Natural killer cell treated with Interleukin-12 subunit alpha and Interleukin-12 subunit beta and Interleukin-15 and Interleukin-18, amount 100 ng/mL, for 72 hours (primary cell): ENCODE data around the gene UCK2. TPM values are rescaled to one million over a fixed set of nuclear protein-coding genes. Genes with fewer than 3 reads are reported as not detected.

Experiments
- ATAC-seq, 2 donors: fragments of 150-1000 bp; cut with Tn5 transposase in 1 of 2; sonication (Bioruptor Pico), chemical (Tn5 transposase) in 1 of 2; 2 replicates each; pipeline ENCODE4 v1.10.0; 2021
- DNase-seq: peaks from one replicate; pipeline ENCODE4 v3.0.0; 2022; ENCODE audit warnings: low spot score
- H3K27ac Mint-ChIP-seq, 2 donors: 1 replicate in 1 of 2; 2 replicates in 1 of 2; pipeline ENCODE4 v1.8.0; 2022; ENCODE audit warnings: mixed read lengths in 2 of 2, mild to moderate bottlenecking in 1 of 2, moderate library complexity in 1 of 2
- H3K27me3 Mint-ChIP-seq, 2 donors: 1 replicate in 1 of 2; 2 replicates in 1 of 2; pipeline ENCODE4 v1.8.0; 2022; ENCODE audit warnings: mixed read lengths in 2 of 2
- H3K36me3 Mint-ChIP-seq: one replicate; pipeline ENCODE4 v1.8.0; 2022; ENCODE audit warnings: mixed read lengths
- H3K4me1 Mint-ChIP-seq, 2 donors: 1 replicate in 1 of 2; 2 replicates in 1 of 2; pipeline ENCODE4 v1.8.0; 2022; ENCODE audit warnings: low read depth in 2 of 2, mixed read lengths in 2 of 2, mild to moderate bottlenecking in 1 of 2
- H3K4me3 Mint-ChIP-seq: one replicate; pipeline ENCODE4 v1.8.0; 2022; ENCODE audit warnings: mixed read lengths
- H3K9me3 Mint-ChIP-seq: 2 replicates; pipeline ENCODE4 v1.8.0; 2022; ENCODE audit warnings: mixed read lengths
- total RNA-seq, 2 donors: library from RNA; stranded (reverse); gene quantifications; one replicate each; pipeline ENCODE4 v1.2.3, GENCODE V29; 2022

The UCK2 gene
- total RNA-seq, 2 donors from 2014 or later = 43.4 to 83.3 TPM

DNA sequence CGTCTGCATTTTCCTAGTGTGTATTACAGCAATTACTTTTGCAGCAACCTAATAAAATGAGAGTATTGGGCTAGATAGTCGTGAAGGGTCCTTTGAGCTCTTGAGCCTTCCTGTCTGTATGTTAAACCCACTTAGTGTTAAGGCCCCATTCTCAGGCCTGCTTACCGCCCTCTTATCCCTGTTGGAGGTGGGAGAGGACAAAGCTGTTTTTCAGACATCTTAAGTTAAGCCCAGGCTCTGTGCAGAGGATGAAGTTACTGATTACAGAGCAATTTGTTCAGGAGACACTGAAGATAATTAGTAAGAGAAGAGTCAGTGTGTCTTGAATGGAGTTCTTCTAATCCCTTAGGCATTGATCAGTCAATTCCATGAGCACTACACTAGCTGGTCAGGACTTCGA lies 114.6 kb downstream of the UCK2 start:
- no peak for DNase-seq
- H3K36me3 Mint-ChIP-seq = no peaks in the 10 kb centered on the region
- no peak overlapping the region for H3K4me3 Mint-ChIP-seq
- ATAC-seq = no peak
- H3K27ac Mint-ChIP-seq = no peak overlapping the region
- H3K4me1 Mint-ChIP-seq = no peaks in the 10 kb centered on the region
- peaks cover 13 to 24% of the 10 kb centered on the region in 2 donors for H3K27me3 Mint-ChIP-seq
- H3K9me3 Mint-ChIP-seq = no peaks in the 10 kb centered on the region

DNA sequence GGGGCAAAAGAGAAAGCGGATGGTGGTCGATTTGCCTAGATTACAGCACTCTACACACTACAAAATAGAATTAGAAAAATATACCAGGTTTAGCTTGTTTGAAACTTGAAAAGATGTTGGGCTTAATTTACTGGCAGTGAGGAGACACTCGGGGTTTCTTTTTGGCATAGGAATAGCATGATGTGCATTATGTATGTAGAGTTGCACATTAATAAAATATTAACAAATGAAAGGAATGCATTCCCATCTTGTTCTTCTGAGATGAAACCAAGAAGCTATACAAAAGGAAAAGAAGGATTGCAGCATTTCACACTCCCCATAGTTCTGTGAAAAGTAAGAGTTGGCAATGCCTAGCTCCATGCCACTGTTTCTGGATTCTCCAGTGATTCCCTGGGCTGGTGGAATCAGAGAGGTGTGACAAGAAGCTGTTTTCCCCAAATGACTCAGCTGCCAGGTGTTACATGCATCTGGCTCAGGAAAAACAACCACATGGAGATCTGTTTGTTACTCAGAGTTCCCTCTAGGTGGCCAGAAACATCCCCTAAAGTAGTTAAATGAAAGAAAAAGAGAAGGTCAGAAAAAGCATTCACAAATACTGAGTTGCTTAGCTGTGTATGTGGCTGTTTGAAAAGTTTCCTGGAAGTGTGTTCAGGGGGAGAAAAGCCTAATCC lies 115.6 kb downstream of the UCK2 start:
- ATAC-seq (no peak), DNase-seq (no peak)
- Mint-ChIP-seq H3K27me3 (peaks cover 18 to 32% of the 10 kb centered on the region in 2 donors), H3K4me3 (no peak overlapping the region), H3K9me3 (no peaks in the 10 kb centered on the region), H3K4me1 (no peaks in the 10 kb centered on the region), H3K36me3 (no peaks in the 10 kb centered on the region), H3K27ac (no peak overlapping the region)

DNA sequence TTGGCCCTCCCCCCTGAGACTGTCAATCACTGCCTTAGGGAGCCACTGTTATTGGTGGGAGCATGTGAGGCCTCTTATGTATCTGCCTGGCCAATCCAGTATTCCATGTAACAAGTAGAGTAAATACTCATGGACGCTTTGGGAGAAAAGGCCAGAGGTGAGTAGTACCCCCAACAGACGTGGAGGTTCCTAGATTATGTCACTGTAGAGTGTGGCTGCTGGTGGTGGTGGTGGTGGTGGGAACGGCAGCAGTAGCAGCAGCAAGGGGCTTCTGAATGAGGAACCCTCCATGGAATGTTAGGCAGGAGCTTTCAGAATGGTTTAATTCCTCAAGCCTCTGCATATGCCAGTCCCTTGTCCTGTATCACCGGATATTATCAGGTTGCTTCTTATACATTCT lies 118.5 kb downstream of the UCK2 start:
- no peaks in the 10 kb centered on the region for H3K4me1 Mint-ChIP-seq
- no peak overlapping the region for H3K27ac Mint-ChIP-seq
- no peak overlapping the region for H3K4me3 Mint-ChIP-seq
- H3K9me3 Mint-ChIP-seq = no peaks in the 10 kb centered on the region
- ATAC-seq (no peak), DNase-seq (no peak)
- H3K36me3 Mint-ChIP-seq = no peaks in the 10 kb centered on the region
- peaks cover 25 to 32% of the 10 kb centered on the region in 2 donors for H3K27me3 Mint-ChIP-seq

DNA sequence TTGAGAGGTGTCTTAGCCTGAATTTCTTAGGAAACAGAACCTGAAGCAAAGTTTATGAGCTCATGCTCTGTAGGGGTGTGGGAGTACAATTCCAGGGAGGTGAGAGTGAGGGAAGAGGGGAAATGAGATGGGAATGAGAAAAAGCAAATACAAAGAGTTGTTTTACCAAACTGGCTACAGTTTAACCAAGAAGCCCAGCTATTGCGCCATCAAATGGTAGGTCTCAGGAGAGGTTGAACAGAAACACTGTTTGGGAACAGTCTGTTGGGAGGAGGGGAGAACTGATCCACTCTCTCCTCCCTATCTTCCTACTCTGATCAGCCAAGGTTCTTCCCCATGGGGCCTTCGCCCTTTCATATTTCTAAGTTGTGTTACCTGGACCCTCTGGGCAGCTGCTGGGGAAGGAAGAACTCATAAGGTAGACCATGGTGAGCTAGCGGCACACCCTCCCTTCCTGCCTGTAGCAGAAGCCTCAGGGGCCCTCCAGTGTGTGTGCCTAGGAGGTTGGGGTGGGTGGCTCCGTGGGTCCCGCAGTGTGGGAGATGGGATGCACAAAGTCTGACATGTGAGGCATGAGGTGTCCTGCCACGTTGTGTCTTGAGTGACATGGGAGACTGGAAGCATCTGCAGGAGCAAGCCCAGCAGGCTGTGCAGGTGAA lies 120.5 kb downstream of the UCK2 start:
- Mint-ChIP-seq H3K4me1 (no peaks in the 10 kb centered on the region), H3K4me3 (no peak overlapping the region), H3K36me3 (no peaks in the 10 kb centered on the region), H3K27ac (no peak overlapping the region), H3K27me3 (peaks cover 22 to 25% of the 10 kb centered on the region in 2 donors), H3K9me3 (no peaks in the 10 kb centered on the region)
- DNase-seq (no peak), ATAC-seq (peak in 1 of 2 donors; percentile 20)

DNA sequence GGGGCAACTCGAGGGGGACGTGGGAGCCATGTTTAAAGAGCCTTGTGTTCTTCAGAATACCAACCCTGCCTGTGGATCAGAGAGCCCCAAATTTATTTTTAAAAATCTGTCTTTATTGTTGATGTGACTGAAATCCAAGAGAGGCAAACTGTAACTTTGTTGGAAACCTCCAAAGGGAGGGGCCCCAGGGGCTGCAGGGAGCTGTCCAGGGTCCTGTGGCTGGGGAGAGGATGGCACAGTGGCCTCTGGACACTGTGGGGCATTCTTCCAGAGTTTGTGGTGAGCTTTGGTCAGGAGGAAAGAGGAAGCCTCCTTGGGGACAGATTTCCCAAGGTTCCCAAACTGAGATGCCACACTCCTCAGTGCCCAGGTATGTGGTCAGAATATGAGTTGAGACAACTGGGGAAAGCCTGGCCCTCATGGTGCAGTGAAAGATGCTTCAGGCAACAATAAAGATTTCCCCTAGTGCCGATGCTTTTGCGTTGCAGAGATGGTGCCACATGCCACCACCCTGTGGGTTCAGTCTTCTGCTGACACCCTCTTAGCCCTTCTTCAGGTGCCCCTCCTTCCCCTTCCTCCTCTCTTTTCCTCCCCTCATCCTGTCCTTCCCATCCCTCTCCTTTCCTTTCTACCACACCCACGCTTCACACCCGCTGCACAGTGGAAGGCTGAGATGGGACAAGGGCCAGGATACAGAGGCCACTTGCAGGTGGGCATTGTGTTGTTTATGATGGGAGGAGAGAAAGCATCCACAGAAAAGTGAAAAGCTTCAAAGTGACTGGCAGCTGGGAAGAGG lies 122.1 kb downstream of the UCK2 start:
- DNase-seq (no peak), ATAC-seq (no peak)
- Mint-ChIP-seq H3K4me1 (no peaks in the 10 kb centered on the region), H3K27ac (no peak overlapping the region), H3K36me3 (no peaks in the 10 kb centered on the region), H3K9me3 (no peaks in the 10 kb centered on the region), H3K4me3 (no peak overlapping the region), H3K27me3 (peaks cover 17 to 20% of the 10 kb centered on the region in 2 donors)

DNA sequence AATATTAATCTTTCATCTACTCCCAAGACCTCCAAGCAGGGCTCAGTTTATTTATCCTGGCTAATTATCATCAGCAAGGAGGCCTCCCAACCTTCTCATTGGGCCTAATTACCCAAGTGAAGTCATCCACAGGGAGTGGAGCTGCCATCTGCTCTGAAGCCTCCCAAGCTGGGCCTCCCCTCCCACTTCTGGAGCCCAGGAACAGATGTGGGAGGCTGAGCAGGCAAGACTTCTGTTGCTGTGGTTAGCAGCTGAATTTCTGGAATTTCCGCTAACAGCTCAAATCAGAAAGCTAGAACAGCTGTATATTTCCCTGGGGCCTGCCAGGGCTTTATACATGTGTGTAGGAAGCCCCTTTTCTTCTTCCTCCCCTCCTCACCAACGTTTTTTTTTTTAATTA lies 127.5 kb downstream of the UCK2 start:
- no peaks in the 10 kb centered on the region for H3K4me1 Mint-ChIP-seq

DNA sequence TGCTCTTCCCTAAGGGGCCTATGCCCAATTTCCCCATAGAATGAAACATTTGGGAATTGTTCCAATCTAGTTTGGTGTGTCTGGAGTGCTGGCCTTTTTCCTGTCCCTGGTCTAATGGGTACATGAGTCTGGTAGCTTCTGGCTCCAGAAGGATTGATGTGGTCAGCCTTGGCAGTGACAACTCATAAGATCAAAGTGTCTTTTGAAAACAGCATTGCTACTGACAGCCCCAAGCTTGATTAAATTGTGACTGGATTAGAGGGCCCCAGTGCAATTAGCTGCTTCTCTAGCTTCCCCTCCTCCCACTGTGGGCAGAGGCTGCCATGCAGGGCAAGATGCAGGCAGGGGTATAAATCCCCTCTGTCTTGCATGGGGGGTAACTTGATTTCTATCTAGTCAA lies 130.9 kb downstream of the UCK2 start:
- Mint-ChIP-seq H3K27me3 (peaks cover 8 to 12% of the 10 kb centered on the region in 2 donors), H3K27ac (no peak overlapping the region), H3K36me3 (no peaks in the 10 kb centered on the region), H3K9me3 (no peaks in the 10 kb centered on the region), H3K4me1 (no peaks in the 10 kb centered on the region), H3K4me3 (no peak overlapping the region)
- DNase-seq (no peak), ATAC-seq (no peak)

More for the DNA sequence above, 127.5 kb downstream of the UCK2 start:
- H3K36me3 Mint-ChIP-seq = no peaks in the 10 kb centered on the region
- no peak overlapping the region for H3K27ac Mint-ChIP-seq
- peaks cover 11% of the 10 kb centered on the region in 2 donors for H3K27me3 Mint-ChIP-seq
- ATAC-seq = no peak
- no peaks in the 10 kb centered on the region for H3K9me3 Mint-ChIP-seq
- no peak overlapping the region for H3K4me3 Mint-ChIP-seq
- no peak for DNase-seq

DNA sequence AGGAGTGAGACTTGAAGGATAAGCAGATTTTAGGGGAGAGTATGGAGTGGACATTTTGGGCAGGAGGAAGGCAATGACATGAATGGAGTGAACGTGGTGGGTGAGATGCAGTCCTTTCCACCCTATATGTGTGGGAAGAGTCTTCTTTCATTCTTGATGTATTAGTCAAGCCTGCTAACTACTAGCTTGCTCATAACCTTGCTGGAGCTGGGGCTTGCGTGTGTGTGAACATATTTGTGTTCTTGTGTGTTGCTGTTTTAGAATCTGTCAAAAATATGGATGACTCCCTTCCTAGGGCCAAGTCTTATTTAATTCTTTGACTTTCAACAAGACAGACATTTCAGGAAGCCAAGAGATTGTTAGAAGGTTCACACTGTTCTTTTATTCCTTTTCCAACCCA lies 132.7 kb downstream of the UCK2 start:
- Mint-ChIP-seq H3K4me3 (no peak overlapping the region), H3K36me3 (no peaks in the 10 kb centered on the region), H3K27me3 (peaks cover 10 to 12% of the 10 kb centered on the region in 2 donors), H3K9me3 (no peaks in the 10 kb centered on the region), H3K27ac (no peak overlapping the region), H3K4me1 (no peaks in the 10 kb centered on the region)
- ATAC-seq (no peak), DNase-seq (no peak)

DNA sequence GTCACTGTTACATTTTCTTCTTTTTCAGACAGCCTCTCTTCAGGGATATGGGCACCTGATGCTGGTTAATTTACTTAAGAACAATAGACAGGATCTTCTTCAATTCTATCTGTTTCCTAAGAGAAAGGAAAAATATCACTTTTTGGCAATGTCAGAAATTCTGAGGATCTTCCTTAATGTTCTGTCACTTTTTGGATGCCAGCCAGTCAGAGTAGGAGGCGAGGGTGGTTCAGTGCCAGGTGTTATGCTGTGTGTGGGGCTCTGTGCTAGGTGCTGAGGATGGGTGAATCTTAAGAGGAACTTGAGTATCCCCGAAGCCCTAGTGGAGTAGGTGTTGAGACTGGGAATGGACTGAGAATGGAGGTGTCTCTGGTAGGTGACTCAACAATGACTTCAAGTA lies 133.5 kb downstream of the UCK2 start:
- Mint-ChIP-seq H3K36me3 (no peaks in the 10 kb centered on the region), H3K27ac (no peak overlapping the region), H3K9me3 (no peaks in the 10 kb centered on the region), H3K27me3 (peaks cover 13 to 18% of the 10 kb centered on the region in 2 donors), H3K4me1 (no peaks in the 10 kb centered on the region), H3K4me3 (no peak overlapping the region)
- DNase-seq (no peak), ATAC-seq (no peak)

Other genes starting within 250 kb of the UCK2 start
- gene MGST3, start 196.4 kb upstream of the UCK2 start, total RNA-seq = 10 to 100 TPM; 19.5 to 29.5 TPM
- 10 to 100 TPM; 44.0 to 49.2 TPM for gene ALDH9A1, start 129.1 kb upstream of the UCK2 start, total RNA-seq
- 100 to 1,000 TPM in 1 of 2 donors, 10 to 100 TPM in 1; 62.6 to 101 TPM for gene TMCO1, start 58.7 kb upstream of the UCK2 start, total RNA-seq